22Rv1 (cell line): ENCODE data around the gene TSPAN14.

ENCODE experiments used
- CTCF ChIP-seq: fragments of 450-650 bp; IDR thresholded peaks from 2 replicates; pipeline ENCODE4 v1.5.1; 2017; ENCODE audit warnings: mild to moderate bottlenecking
- ZFX ChIP-seq: fragments of 450-650 bp; IDR thresholded peaks from 2 replicates; pipeline ENCODE4 v1.6.1; 2017; ENCODE audit warnings: antibody characterized with exemption, borderline replicate concordance

DNA sequence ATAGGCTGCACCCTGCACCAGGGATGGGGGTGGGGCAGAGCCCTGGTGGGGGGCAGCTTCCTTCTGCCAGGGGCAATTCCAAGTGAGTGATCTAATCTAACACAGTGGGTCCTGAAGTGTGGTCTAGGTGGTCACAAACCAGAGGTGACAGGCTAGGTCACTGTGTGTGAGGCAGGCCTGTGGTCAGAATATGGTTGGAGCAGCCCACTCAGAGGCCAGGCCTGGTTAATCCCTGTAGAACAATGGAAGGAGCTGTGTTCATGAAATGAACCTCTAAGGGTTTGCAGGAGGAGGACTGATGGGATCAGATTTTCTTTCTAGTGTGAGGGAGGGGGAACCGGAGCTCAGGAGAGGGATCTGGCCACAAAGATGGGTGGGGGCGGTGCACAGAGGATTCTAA lies 10.0 kb upstream of the TSPAN14 start:
- TF ChIP-seq CTCF, result no peak
- TF ChIP-seq ZFX, result no peak
